HUES64 (cell line): ENCODE measurements around the gene DOCK11.

Source experiments
- H3K27ac ChIP-seq: 2 replicates; pipeline ENCODE4 v1.7.0; 2013; ENCODE audit warnings: low read depth, low read length, inconsistent platforms
- H3K27me3 ChIP-seq: 2 replicates; pipeline ENCODE4 v1.6.1; 2013; ENCODE audit warnings: mild to moderate bottlenecking, low read length; ENCODE audit not compliant: insufficient read depth
- H3K36me3 ChIP-seq: 2 replicates; pipeline ENCODE4 v1.6.1; 2013; ENCODE audit warnings: mild to moderate bottlenecking, low read length; ENCODE audit not compliant: insufficient read depth
- H3K4me1 ChIP-seq: 2 replicates; pipeline ENCODE4 v1.6.1; 2013; ENCODE audit warnings: mild to moderate bottlenecking, low read length, moderate library complexity; ENCODE audit not compliant: insufficient read depth
- H3K4me3 ChIP-seq: 2 replicates; pipeline ENCODE4 v1.5.1; 2013; ENCODE audit warnings: mild to moderate bottlenecking, low read length, moderate library complexity
- H3K9ac ChIP-seq: 2 replicates; pipeline ENCODE4 v1.6.1; 2013; ENCODE audit warnings: mild to moderate bottlenecking, low read depth, low read length
- H3K9me3 ChIP-seq: 2 replicates; pipeline ENCODE4 v1.6.1; 2013; ENCODE audit warnings: low read depth, low read length; ENCODE audit not compliant: insufficient read depth
- WGBS: fragments of 150-250, 120-280 bp; methylation state at CpG from one replicate; pipeline ENCODE4 v1.1.7; 2013; ENCODE audit warnings: missing lambda C conversion rate; 5-methylcytosine and 5-hydroxymethylcytosine counted together

DOCK11 gene

DNA sequence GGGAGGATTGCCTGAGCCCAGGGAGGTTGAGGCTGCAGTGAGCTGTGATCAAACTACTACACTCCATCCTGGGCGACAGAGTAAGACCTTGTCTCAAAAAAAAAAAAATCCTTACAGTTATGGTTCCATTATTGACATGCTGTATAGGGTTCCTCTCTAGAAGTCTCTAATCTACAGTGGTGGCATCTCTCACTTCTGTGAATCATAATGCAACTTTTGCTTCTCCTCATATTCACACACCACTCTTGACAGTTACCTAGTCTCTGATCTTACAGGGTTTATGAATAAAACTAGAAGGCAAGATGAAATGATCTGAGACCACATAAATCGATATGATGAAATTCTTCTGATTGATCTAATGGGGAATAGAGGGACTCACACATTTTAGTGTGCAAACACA, 40.6 kb downstream of the DOCK11 start:
- no peak overlapping the region for H3K4me3 ChIP-seq

DNA sequence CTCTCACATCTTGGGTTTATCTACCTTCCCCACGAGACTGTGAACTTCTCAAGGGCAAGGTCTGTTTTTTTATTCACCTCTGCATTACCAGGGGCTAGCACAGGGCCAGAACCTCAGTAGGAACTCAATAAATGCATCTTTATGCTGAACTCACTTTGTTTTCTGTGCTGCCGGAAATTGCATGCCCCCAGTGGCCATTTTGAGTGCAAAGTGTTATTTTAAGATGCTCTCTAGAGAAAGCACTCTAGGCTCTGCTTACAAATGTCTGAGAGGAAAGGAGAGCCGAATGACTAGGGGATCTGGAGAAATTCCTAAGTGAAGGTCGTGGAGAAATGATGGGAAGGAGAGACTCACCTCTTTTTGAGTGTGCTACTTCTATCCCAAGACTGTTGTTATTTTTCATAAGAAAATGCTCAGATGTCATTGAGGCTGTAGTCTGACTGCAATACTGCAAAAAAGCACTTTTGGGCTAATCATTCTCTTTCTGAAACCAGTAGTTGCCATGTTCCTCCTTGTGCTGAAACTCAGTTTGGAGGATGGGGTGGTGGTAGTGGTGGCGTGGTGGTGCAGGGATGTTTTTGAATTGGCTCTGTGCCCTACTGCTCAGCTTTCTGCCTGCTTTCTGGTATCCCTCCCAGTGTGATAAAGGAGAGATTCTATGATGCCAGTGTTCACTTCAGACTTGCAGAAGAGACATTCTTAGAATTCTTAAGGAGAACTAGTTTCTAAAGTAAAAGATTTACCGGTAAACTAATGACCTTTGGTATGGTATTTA, 41.3 kb downstream of the DOCK11 start:
- 0 out of 2 replicates have a peak overlapping the region, but pooled peaks have one; percentile 45 for H3K27ac ChIP-seq
- WGBS: 56% methylated on average over 6 of the region's 6 CpGs
- no peaks in the 10 kb centered on the region for H3K36me3 ChIP-seq
- H3K9me3 ChIP-seq: no peaks in the 10 kb centered on the region
- peak overlapping the region; percentile 39; the same call in 1 of the 2 replicates for H3K9ac ChIP-seq
- no peaks in the 10 kb centered on the region for H3K27me3 ChIP-seq
- H3K4me3 ChIP-seq: no peak overlapping the region
- H3K4me1 ChIP-seq: peaks cover 46% of the 10 kb centered on the region

More for the DNA sequence above, 40.6 kb downstream of the DOCK11 start:
- H3K27ac ChIP-seq: no peak overlapping the region
- H3K4me1 ChIP-seq: peaks cover 46% of the 10 kb centered on the region
- H3K9ac ChIP-seq: no peak overlapping the region
- no peaks in the 10 kb centered on the region for H3K9me3 ChIP-seq
- H3K27me3 ChIP-seq: no peaks in the 10 kb centered on the region
- WGBS: 82% methylated on average over 1 of the region's 2 CpGs
- H3K36me3 ChIP-seq: no peaks in the 10 kb centered on the region

GRCh38 chrX:118538386-118538785, 42.8 kb downstream of the DOCK11 start:
- no peaks in the 10 kb centered on the region; the same call in 1 of the 2 replicates for H3K36me3 ChIP-seq
- WGBS: 94% methylated on average over 5 of the region's 5 CpGs
- H3K9me3 ChIP-seq: no peaks in the 10 kb centered on the region
- no peak overlapping the region for H3K9ac ChIP-seq
- peaks cover 42% of the 10 kb centered on the region for H3K4me1 ChIP-seq
- H3K4me3 ChIP-seq: no peak overlapping the region
- H3K27me3 ChIP-seq: no peaks in the 10 kb centered on the region
- no peak overlapping the region for H3K27ac ChIP-seq

DNA sequence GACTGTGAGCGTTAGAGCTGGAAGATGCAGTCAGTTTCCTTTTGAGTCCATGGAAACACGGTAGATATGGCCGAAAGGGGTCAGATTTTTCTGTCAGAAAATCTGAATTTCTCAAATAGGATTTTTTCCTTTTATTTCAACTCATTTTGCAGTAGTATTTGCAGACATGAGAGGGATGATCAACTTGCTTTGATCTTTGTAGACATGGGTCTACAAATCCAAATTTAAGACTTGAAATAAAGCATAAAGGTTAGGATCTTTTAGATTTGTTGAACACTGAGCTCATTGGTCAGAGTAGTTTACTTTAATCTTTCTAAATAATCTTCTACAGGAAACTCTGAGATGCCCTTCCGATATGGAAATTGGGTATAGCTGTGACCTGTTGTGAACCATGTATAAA, 44.7 kb downstream of the DOCK11 start:
- no peak overlapping the region for H3K9ac ChIP-seq
- no peak overlapping the region for H3K27ac ChIP-seq
- H3K9me3 ChIP-seq: no peaks in the 10 kb centered on the region
- peaks cover 24% of the 10 kb centered on the region for H3K4me1 ChIP-seq
- H3K36me3 ChIP-seq: no peaks in the 10 kb centered on the region; the same call in 1 of the 2 replicates
- H3K27me3 ChIP-seq: no peaks in the 10 kb centered on the region
- WGBS: 85% methylated on average over 2 of the region's 4 CpGs
- no peak overlapping the region for H3K4me3 ChIP-seq

- 92% methylated on average over 3 of the region's 3 CpGs for WGBS
These were observed 45.9 kb downstream of the DOCK11 start for GRCh38 chrX:118541482-118541881.

DNA sequence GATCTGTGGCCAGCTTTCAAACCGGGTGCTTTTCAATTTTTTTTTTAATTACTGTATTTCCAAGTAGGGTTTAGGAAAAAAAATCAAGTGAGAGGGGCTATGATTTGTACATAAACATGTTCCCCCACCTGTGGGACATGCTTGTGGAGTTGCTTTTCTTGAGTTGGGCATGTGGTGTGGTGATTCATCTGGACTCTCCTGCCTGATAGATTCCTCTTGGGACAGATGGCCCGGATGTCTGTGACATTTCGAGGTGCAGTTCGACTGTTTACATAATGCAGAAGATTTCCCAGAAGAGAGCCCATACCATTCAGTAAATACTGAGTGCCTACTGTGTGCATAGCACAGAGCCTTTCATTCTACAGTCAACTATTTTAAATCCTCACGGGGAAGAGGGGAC, 49.9 kb downstream of the DOCK11 start:
- H3K36me3 ChIP-seq: no peaks in the 10 kb centered on the region; the same call in 1 of the 2 replicates
- no peak overlapping the region for H3K4me3 ChIP-seq
- no peaks in the 10 kb centered on the region for H3K27me3 ChIP-seq
- H3K9ac ChIP-seq: no peak overlapping the region
- no peaks in the 10 kb centered on the region for H3K4me1 ChIP-seq
- no peaks in the 10 kb centered on the region for H3K9me3 ChIP-seq
- H3K27ac ChIP-seq: no peak overlapping the region
- WGBS: 91% methylated on average over 4 of the region's 5 CpGs

More at GRCh38 chrX:118541482-118541881, 45.9 kb downstream of the DOCK11 start:
- Histone ChIP-seq H3K27ac (no peak overlapping the region), H3K36me3 (no peaks in the 10 kb centered on the region; the same call in 1 of the 2 replicates), H3K9me3 (no peaks in the 10 kb centered on the region), H3K9ac (no peak overlapping the region), H3K4me3 (no peak overlapping the region), H3K4me1 (peaks cover 14% of the 10 kb centered on the region), H3K27me3 (no peaks in the 10 kb centered on the region)

DNA sequence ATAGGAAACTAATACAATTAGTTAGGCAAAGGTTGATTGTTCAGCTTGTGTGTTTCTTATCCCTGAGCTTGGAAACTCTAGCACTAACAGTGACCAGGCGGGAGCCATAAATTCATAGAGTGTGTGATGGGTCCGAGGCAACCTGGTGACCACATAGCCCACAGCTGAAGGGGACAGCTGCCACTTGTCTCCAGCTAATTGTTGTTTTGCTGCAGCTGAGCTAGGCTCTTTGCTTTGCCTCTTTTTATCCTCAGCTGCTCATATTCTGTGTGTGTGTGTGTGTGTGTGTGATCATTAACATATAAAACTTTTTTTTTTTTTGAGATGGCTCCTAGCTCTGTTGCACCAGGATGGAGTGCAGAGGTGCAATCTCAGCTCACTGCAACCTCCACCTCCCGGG, 53.2 kb downstream of the DOCK11 start:
- H3K27ac ChIP-seq: no peak overlapping the region
- H3K36me3 ChIP-seq: no peaks in the 10 kb centered on the region
- no peaks in the 10 kb centered on the region for H3K4me1 ChIP-seq
- 90% methylated on average over 3 of the region's 3 CpGs for WGBS
- H3K27me3 ChIP-seq: no peaks in the 10 kb centered on the region
- H3K9ac ChIP-seq: no peak overlapping the region
- H3K9me3 ChIP-seq: no peaks in the 10 kb centered on the region
- H3K4me3 ChIP-seq: no peak overlapping the region

- no peaks in the 10 kb centered on the region for H3K36me3 ChIP-seq
- H3K27me3 ChIP-seq: no peaks in the 10 kb centered on the region
- no peaks in the 10 kb centered on the region for H3K9me3 ChIP-seq
- no peak overlapping the region for H3K27ac ChIP-seq
- WGBS: 89% methylated on average over 2 of the region's 2 CpGs
- no peaks in the 10 kb centered on the region for H3K4me1 ChIP-seq
- H3K9ac ChIP-seq: no peak overlapping the region
- no peak overlapping the region for H3K4me3 ChIP-seq
These were observed 55.2 kb downstream of the DOCK11 start for GRCh38 chrX:118550792-118551191.

DNA sequence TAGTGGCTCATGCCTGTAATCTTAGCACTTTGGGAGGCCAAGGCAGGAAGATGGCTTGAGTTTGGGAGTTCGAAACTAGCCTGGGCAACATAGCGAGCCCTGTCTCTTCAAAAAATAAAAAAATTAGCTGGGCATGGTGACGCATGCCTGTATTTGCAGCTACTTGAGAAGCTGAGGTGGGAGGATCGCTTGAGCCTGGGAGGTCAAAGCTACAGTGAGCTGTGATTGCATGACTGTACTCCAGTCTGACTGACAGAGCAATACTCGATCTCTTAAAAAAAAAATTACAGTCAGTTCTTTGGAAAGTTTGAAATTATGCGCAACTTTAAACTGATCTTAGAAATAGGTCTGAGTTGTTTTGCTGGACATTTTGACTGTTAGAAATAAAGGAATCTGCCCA, 55.8 kb downstream of the DOCK11 start:
- H3K27ac ChIP-seq: no peak overlapping the region
- H3K9me3 ChIP-seq: no peaks in the 10 kb centered on the region
- no peak overlapping the region for H3K4me3 ChIP-seq
- WGBS: 93% methylated on average over 6 of the region's 6 CpGs
- no peaks in the 10 kb centered on the region for H3K36me3 ChIP-seq
- H3K9ac ChIP-seq: no peak overlapping the region
- H3K27me3 ChIP-seq: no peaks in the 10 kb centered on the region
- H3K4me1 ChIP-seq: no peaks in the 10 kb centered on the region

DNA sequence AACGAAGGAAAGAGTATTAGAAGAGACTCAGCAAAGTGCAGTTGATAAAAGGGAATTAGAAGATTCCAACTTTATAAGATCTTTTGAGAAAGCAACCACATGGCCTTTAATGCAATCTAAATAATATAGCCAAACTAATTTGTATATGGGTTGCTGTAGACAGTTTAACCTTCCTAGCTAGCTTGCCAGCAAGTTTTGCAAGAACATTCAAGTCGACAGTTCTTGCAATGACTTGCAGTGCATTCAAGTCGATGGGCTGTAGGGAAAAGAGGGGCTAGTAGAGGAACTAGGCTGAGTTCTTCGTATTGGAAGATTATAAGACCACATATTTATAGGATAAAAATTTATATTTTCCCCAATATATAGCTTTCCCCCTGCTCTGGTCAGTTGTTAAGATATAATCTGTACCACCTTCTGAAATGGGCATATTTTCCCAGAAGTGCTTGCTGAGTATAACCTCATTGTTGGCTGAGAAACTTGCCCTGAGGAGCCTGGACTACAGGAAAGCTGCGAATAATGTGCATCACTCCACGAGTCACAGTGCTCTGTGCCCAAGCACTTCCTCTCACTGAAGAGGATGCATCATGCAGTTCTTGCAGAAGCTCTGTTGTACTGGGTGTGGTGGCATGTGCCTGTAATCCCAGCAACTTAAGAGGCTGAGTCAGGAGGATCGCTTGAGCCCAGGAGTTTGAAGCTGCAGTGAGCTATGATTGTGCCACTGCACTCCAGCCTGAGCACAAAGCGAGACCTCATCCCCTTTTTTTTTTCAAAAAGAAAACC, 56.7 kb downstream of the DOCK11 start:
- Histone ChIP-seq H3K36me3 (no peaks in the 10 kb centered on the region), H3K27me3 (no peaks in the 10 kb centered on the region), H3K9ac (no peak overlapping the region), H3K27ac (no peak overlapping the region), H3K9me3 (no peaks in the 10 kb centered on the region), H3K4me3 (no peak overlapping the region), H3K4me1 (no peaks in the 10 kb centered on the region)
- WGBS: 91% methylated on average over 7 of the region's 8 CpGs

GRCh38 chrX:118553042-118553710, 57.6 kb downstream of the DOCK11 start:
- Histone ChIP-seq H3K36me3 (no peaks in the 10 kb centered on the region), H3K4me1 (no peaks in the 10 kb centered on the region), H3K9ac (no peak overlapping the region), H3K27ac (no peak overlapping the region), H3K9me3 (no peaks in the 10 kb centered on the region), H3K4me3 (no peak overlapping the region), H3K27me3 (no peaks in the 10 kb centered on the region)
- 95% methylated on average over 2 of the region's 2 CpGs for WGBS
